Osteocyte (in vitro differentiated cells): ENCODE data around the gene MAPKBP1. TPM values are rescaled to one million over a fixed set of nuclear protein-coding genes. Genes with fewer than 3 reads are reported as not detected.

Experiments
- DNase-seq: peaks from one replicate; pipeline ENCODE4 v3.0.0; 2021; ENCODE audit warnings: mixed read lengths; ENCODE audit not compliant: unreplicated experiment; ENCODE audit errors: extremely low spot score
- H3K27ac Mint-ChIP-seq: one replicate; pipeline ENCODE4 v1.8.0; 2021; ENCODE audit warnings: mild to moderate bottlenecking, mixed read lengths; ENCODE audit not compliant: unreplicated experiment
- H3K27me3 Mint-ChIP-seq: one replicate; pipeline ENCODE4 v1.8.0; 2021; ENCODE audit warnings: mixed read lengths; ENCODE audit not compliant: unreplicated experiment
- H3K36me3 Mint-ChIP-seq: one replicate; pipeline ENCODE4 v1.8.0; 2021; ENCODE audit warnings: mixed read lengths; ENCODE audit not compliant: unreplicated experiment
- H3K4me1 Mint-ChIP-seq: one replicate; pipeline ENCODE4 v1.8.0; 2021; ENCODE audit warnings: mixed read lengths; ENCODE audit not compliant: unreplicated experiment
- H3K4me3 Mint-ChIP-seq: one replicate; pipeline ENCODE4 v1.8.0; 2021; ENCODE audit warnings: mild to moderate bottlenecking, moderate library complexity, mixed read lengths; ENCODE audit not compliant: unreplicated experiment
- H3K9me3 Mint-ChIP-seq: one replicate; pipeline ENCODE4 v1.8.0; 2021; ENCODE audit warnings: mixed read lengths; ENCODE audit not compliant: unreplicated experiment
- total RNA-seq: library from RNA; stranded (reverse); gene quantifications from 2 replicates; pipeline ENCODE4 v1.2.1, GENCODE V29; 2021
- TF ChIP-seq, protein P1 (sequence below): fragments of 200-600 bp; sonication (generic); IDR thresholded peaks from 2 replicates; pipeline ENCODE4 v1.5.0; 2021; ENCODE audit warnings: antibody characterized with exemption, mild to moderate bottlenecking, moderate library complexity

The MAPKBP1 gene
- total RNA-seq, 1 donor from 2014 or later: 34.2 TPM

DNA sequence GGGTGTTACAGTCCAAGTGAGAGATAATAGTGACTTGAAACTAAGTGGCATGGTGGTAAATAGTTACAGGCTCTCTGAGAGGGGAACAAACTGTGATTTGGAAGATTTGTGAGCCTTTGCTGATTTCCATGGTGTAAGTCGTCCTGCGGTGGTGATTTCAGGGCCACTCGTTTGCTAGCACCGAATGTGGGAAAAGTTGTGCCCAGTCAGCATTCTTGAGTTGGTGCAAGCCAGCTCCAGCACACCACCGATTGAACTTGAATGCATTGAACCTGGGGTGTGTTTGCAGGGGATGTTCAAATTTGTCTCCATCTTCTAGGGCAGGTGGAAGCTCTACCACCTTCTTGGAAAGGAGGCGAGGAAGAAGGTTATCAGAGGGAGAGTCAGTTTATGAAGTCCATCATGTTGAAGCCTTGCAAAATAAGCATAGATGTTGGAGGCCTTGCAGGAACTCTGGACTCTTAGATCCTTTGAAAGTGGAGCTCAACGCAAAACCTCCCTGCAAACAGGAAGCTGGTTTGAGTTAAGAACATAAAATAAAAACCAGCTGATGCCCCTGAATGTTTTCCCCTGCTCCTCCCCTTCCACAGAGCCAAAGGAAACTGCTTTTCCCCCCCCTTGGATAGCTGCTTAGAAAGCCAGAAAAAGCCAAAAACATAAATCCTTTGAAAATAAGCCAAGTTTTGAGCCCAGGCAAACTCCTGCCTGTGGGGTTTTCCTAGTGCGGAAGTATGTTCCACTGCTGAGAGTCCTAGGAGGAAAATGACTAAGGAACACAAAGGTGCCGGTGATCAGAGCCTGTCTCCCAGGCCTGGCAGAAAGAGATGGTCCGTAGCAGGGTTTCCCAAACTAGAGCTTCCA lies 21.9 kb downstream of the MAPKBP1 start:
- TF ChIP-seq, protein P1, sequence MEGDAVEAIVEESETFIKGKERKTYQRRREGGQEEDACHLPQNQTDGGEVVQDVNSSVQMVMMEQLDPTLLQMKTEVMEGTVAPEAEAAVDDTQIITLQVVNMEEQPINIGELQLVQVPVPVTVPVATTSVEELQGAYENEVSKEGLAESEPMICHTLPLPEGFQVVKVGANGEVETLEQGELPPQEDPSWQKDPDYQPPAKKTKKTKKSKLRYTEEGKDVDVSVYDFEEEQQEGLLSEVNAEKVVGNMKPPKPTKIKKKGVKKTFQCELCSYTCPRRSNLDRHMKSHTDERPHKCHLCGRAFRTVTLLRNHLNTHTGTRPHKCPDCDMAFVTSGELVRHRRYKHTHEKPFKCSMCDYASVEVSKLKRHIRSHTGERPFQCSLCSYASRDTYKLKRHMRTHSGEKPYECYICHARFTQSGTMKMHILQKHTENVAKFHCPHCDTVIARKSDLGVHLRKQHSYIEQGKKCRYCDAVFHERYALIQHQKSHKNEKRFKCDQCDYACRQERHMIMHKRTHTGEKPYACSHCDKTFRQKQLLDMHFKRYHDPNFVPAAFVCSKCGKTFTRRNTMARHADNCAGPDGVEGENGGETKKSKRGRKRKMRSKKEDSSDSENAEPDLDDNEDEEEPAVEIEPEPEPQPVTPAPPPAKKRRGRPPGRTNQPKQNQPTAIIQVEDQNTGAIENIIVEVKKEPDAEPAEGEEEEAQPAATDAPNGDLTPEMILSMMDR: no peak

DNA sequence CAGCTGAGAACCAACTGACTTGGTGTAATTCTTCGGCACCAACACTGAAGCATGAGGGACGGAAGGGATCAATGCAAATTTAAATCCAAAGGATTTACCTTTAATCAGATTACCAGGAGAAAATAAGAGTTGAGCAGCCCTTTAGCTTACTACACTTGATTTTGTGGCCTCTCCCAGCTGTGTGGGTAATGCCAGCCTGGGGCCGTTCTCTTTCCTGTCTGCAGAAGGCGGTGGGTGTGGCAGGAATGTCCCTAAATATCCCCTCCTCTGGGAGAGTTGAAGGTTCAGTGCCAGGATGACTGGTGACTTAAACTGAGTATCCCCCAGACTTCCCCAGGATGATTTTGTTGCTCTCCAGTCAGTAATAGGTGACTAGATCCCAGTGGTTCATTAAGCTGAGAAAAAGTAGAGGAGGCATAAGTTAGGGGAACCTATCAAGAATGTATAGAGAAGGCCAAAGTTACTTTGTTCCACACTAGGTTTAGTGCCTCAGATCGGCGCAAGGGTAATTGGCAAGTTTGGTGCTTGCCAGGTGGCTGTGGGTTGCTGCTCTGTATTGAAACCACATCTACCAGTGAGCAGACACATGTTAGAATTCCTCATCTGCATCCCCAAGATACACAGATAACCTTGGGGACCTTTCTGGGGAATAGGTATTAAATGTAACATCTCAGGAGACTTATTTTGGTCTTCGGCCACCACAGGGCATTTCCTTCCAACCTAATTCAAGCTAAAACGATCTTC lies 23.1 kb downstream of the MAPKBP1 start:
- Mint-ChIP-seq H3K36me3 (peaks cover 7% of the 10 kb centered on the region), H3K27ac (peak overlapping the region; percentile 90), H3K4me3 (no peak overlapping the region), H3K9me3 (no peaks in the 10 kb centered on the region), H3K27me3 (no peaks in the 10 kb centered on the region), H3K4me1 (peaks cover 49% of the 10 kb centered on the region)
- TF ChIP-seq, protein P1: no peak
- DNase-seq: no peak

More for the DNA sequence above, 21.9 kb downstream of the MAPKBP1 start:
- Mint-ChIP-seq H3K4me3 (peak overlapping the region; percentile 49), H3K27ac (peak overlapping the region; percentile 90), H3K9me3 (no peaks in the 10 kb centered on the region), H3K27me3 (no peaks in the 10 kb centered on the region), H3K36me3 (peaks cover 7% of the 10 kb centered on the region), H3K4me1 (peaks cover 60% of the 10 kb centered on the region)
- no peak for DNase-seq

GRCh38 chr15:41798607-41799487 lies 24.6 kb downstream of the MAPKBP1 start:
- DNase-seq: no peak
- TF ChIP-seq, protein P1: no peak
- Mint-ChIP-seq H3K9me3 (no peaks in the 10 kb centered on the region), H3K27me3 (no peaks in the 10 kb centered on the region), H3K36me3 (peaks cover 7% of the 10 kb centered on the region), H3K4me3 (no peak overlapping the region), H3K4me1 (peaks cover 44% of the 10 kb centered on the region), H3K27ac (peak overlapping the region; percentile 50)

GRCh38 chr15:41799488-41799805 lies 25.2 kb downstream of the MAPKBP1 start:
- Mint-ChIP-seq H3K4me1 (peaks cover 44% of the 10 kb centered on the region), H3K36me3 (peaks cover 7% of the 10 kb centered on the region), H3K27ac (peak overlapping the region; percentile 15), H3K9me3 (no peaks in the 10 kb centered on the region), H3K27me3 (no peaks in the 10 kb centered on the region), H3K4me3 (no peak overlapping the region)
- TF ChIP-seq, protein P1: no peak
- DNase-seq: no peak
